NOMO-1 (cell line): ENCODE results near the gene WDR7.
A peak's percentile ranks its signal among the peaks of the same experiment; 100 is the strongest.

Experiments
- DNase-seq, 2 experiments: peaks; one replicate each; lab custom pipeline; 2025; ENCODE audit not compliant: unreplicated experiment in 2 of 2; lab: John Stamatoyannopoulos, UW

Gene WDR7

DNA sequence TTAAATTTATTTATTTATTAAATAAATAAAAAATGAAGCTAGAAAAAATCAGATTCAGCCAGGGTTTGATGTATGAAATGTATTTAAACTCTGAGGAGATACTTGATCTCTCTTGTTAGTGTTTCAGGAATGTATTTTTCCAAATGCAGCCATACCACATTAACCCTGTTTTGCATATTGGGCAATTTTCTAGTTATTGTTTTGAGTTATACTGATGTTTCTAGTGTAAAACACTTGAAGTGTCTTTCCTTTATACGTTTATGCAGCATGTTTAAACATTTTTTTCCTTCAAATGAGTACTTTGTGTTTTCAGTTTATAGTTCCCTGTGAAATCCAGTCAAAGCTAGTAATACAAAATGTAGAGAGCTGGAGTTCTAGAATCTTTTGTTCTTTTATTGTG lies 69.9 kb downstream of the WDR7 start:
- DNase-seq, result no peak

DNA sequence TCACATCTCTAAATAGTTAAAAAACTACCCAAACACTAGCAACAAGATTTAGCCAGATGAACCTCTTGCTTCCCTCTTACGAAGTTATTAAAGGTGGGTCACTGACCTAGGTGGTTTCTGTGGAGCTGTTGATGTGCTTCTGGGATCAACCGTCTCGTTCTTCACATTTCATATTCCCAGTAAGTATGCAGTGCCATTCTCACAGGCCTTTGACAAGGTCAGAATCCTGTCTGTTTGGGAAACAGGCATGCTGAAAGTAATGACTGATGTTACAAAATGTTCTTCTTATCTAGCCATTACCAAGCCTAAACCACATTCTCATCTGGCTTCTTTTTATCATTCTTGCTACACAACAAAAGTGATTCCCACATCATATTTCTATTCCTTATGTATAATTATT lies 70.3 kb downstream of the WDR7 start:
- DNase-seq, result no peak

DNA sequence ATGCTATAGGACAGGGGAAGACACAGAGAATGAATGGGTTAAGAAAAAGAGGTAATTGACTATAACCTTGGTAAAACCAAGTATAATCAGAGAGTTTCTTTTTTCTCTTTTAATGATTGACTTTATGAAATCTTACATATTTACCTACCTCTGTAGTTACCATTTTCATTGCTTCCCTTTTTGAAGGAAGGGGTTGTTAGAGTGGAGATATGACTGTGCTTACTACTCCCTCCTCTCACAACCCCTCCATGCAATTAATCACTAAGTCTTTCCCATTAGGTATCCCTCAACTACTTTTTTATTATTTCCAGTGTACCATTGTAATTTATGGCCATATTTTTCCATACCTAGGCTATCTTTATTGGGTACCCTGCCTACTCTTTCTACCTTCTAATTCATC lies 71.4 kb downstream of the WDR7 start:
- DNase-seq, result no peak

DNA sequence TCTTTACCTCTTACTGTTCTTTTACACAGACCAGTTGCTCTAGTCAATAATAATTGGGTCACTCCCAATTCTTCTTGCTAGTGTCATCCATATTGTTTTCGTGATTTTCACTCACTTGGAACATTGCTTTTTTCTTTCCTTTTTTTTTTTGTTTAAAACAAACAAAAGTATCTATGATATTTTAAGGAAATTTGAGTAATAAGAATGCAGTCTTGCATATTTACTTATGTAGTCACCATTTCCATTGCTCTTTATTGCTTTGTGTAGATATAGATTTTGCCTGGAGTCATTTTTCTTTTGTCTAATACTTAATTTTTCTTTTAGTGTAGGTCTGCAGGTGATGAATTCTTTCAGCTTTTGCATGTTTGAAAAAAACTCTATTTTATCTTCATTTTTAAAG lies 71.9 kb downstream of the WDR7 start:
- no peak for DNase-seq

DNA sequence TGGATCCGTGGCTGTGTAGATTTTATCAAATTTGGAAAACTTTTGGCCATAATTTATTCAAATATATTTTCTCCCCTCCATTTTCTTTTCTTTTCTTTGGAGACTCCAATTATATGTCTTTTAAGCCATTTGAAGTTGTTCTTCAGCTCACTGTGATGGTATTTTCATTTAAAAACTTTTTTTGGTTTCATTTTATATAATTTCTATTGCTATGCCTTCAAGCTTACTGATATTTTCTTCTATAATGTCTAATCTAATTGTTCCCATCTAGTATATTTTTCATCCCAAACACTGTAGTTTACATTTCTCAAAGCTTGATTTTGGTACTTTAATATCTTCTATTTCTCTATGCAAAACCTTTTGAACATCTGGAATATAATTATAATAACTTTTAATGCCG lies 72.5 kb downstream of the WDR7 start:
- no peak for DNase-seq

DNA sequence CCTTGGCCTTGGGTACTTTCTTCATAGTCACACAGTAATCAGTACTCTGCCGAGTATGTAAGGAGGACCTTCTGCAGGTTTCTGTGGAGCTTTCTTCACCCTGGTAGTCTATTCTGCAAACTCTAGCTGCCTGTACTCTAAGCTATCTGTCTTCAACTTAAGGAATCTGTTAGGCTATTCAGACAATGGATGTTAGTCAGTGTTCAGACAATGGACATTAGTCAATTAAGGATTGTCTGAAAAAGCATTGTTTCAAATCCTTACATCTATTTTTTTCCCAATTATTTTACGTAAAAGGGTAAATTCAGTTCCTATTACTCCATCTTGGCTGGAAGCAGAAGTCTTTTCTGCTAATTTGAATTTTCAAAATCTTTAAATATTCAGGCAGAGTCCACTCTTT lies 75.7 kb downstream of the WDR7 start:
- DNase-seq, result no peak

DNA sequence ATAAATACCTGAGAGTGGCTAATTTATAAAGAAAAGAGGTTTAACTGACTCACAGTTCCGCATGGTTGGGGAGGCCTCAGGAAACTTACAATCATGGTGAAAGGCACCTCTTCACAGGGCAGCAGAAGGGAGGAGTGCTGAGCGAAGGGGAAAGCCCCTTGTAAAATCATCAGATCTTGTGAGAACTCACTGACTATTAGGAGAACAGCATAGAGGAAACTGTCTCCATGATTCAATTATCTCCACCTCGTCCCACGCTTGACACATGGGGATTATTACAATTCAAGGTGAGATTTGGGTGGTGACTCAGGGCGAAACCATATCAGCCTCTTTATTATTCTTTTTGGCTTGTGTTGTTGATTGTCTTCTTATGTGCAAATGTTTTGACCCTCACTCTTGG lies 76.2 kb downstream of the WDR7 start:
- DNase-seq, result no peak

DNA sequence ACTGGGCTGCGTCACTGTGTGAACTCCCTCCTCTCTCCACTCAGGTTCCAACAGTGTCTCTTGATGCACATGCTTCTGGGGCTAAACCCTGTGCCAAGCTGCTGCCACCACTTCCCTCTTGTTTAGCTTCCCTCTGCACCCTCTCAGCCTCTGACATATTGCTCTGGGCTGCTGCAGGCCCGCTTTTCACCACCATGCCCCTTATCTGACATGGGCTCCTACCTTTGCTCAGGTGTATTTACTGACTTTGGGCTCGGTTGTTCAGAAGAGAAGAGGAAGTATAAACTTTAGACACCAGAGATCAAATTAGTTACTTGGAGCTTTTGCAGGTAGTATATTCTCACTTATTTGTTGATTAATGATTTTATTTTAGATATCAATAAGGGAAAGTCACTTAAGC lies 77.6 kb downstream of the WDR7 start:
- no peak for DNase-seq

DNA sequence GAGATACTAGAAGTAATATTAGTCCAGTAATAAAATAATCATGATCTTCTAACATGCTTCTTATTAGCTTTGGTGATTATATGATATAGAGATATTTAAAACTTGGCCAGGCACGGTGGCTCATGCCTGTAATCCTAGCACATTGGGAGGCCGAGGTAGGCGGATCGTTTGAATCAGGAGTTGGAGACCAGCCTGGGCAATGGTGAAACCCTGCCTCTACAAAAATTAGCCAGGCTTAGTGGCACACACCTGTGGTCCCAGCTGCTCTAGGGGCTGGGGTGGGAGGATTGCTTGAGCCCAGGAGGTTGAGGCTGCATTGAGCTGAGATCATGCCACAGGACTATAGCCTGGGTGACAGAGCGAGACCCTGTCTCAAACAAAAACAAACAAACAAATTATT lies 87.0 kb downstream of the WDR7 start:
- no peak for DNase-seq

DNA sequence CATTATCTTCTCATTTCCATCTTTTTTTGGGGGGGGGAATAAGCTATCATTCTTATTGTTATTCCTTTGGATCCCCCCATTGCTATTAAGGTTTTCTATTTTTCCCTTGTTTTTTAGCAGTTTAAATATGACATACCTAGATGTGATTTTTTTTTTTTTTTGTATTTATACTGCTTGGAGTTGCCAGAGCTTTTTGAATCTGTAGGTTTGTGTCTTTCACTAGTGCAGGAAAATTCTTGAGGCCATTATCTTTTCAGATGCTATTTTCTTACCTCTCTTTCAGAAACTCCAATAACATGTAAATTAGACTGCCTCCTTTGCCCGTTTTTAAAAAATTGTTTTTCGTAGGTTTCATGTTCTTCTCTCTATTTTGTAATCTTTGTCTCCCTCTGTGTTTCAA lies 88.6 kb downstream of the WDR7 start:
- DNase-seq, result no peak

DNA sequence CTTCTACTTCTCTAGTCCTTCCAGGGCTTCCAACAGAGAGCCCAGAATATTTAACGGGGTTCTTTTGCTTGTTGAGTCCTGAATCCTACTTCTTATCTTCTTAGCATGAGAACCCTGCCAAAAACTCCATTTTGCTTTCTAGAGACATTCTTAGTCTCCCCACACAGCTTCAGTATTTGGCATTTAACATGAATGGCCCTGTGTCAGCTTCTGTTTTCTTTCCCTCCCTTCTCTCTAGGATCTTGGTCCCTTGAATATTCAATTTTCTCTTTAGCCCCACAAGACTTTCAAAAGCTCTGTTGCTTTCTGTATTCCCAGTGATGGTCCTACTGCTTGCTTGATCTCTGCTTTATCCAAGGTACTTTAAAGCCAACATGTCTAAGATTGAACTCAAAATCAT lies 89.5 kb downstream of the WDR7 start:
- DNase-seq, result no peak

DNA sequence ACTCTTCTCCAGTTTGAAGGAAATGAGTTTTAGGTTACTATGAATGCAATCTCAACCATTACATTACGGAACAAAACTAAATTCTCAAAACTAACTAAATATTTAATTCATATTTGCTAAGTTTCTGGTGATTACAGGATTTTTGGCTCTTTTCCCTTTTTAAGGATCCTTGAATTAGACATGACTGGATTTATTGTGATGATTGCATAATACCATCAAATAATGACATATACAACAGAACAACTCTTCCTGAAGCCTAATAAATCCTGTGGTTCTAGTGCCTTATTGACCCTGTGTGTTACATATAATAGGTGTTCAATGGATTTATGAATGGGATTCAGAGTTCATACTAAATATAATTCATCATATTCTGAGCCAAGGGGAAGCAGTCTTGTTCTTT lies 90.5 kb downstream of the WDR7 start:
- DNase-seq, result no peak

DNA sequence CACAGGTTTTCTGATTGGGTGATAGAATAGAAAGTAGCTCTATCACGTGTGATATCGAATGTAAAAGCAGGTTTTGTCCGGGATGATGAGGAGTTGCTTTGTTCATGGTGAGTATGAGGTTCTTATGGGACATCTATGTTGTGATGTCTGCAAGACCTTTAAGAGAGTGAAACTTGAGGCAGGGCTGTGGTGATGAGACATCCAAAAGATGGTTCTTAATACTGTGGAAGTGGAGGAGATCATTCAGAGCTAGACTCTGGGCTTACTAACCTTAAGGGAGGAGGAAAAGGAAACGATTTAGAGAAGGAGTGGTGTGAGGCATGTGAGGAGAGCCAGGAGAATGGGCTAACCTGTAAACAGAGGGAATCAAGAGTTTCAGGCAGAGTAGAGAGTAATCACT lies 92.0 kb downstream of the WDR7 start:
- no peak for DNase-seq

DNA sequence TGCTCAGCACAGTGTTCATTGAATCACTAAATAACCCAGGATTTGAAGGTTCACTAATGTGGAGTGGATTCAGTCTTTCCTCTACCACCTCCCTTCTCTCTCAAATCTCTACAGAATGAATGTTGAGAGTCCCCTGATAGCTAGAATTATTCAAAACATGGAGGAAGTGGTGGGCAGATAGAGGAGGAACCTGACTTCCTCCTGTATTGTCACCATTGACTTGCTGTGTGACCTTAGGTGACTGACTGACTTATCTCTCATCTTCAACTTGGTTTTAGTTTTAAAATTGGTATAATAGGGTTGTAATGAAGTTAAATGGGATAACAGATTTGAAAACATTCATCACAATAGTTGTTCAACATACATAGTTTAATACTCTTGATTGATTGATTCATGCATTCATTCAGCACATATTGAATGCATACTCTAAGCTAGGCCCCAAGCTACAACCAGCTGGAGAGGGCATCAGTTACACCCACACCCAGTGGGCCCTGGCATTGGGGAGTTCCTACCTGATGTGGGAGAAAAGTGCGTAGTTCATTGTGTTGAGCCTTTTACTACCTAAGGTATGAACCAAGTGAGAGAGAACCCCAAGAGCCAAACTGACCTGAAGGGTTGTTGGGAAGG lies 96.0 kb downstream of the WDR7 start:
- DNase-seq, result no peak

DNA sequence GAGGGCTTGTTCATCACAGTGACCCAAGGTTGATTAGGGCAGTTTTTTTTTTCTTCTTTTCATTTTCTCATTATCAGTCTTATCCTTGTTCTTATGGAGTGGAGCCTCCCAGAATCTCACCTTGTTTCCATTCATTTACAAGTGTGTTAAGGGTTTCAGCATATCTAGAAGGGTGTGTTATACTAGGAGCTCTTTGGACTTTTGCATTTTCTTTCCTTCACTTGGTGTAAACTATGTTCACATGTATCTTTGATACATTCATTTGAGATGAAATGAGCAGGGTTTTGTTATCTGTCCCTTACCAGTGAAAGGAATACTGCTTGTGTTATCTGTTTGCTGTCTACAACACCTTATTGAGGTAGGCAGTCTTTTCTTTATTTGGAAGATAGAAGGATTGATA lies 96.7 kb downstream of the WDR7 start:
- no peak for DNase-seq

DNA sequence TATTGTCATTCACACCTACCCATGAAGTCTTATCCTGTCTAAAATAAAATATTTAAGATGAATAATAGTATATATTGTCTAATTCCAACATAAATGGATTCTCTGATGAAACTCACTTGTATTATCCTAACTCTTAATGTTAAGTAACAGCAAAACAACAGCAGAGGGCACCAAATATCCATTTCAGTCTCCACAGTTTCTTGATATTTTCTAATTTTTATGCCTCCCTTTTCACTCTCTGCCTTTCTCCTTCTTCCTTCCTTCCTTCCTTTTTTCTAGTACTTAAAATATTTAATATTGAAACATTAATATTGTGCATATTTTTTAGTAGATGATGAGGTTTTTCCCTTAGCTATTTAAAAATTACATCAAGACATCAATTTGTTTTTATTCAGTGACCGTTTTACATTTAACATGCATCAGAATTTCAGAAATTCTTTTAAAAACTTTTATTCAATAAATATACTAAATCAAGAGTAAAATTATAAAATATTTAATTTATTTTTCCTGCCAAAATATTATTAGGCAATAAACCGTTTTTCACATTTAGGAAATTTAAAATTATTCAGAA lies 97.6 kb downstream of the WDR7 start:
- peak; percentile 7 to 52 for DNase-seq

DNA sequence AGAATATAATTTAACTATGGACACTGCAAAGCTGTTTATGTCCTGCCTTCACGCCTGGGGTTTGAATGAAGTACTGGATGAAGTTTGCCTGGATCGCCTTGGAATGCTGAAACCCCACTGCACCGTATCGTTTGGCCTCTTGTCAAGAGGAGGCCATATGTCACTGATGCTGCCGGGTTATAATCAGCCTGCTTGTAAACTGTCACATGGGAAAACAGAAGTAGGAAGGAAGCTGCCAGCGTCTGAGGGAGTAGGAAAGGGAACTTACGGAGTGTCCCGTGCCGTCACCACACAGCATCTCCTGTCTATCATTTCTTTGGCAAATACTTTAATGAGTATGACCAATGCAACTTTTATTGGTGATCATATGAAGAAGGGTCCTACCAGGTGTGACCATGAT lies 105.8 kb downstream of the WDR7 start:
- peak; percentile 8 to 20 for DNase-seq

DNA sequence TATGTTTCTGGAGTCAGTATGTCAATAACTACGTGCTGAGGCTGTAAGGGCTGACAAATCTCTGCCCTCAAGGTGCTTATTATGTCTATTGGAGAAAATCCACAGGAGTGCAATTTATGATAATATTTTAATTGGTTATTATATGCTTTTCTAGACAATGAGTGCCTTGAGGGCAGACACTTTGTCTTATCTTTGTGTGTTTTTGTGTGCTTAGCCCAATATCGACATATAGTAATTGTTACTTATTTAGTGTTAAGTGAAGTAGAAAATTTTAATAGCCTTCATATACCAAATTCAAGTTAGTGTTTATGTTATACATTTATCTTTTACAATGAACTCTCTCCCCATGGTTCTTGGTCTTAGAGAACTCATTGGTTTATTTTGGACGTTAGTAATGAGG lies 118.9 kb downstream of the WDR7 start:
- no peak for DNase-seq

DNA sequence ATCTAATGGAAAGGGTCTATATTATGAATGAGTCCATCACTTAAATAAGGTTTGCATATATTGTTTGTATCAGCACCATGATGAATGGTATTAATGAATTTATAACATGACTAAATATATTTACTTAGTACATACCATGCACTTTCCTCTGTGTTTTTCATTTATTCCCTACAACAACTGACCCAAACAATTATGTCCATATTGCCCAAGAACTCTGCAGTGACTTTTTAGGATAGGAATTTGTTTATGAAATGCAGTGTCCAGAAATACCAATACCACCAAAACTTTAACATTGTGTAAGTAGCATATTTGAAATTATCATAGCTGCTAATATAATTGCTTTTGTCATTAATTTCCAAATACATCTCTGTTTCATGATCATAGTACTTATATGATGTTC lies 119.7 kb downstream of the WDR7 start:
- DNase-seq, result no peak

DNA sequence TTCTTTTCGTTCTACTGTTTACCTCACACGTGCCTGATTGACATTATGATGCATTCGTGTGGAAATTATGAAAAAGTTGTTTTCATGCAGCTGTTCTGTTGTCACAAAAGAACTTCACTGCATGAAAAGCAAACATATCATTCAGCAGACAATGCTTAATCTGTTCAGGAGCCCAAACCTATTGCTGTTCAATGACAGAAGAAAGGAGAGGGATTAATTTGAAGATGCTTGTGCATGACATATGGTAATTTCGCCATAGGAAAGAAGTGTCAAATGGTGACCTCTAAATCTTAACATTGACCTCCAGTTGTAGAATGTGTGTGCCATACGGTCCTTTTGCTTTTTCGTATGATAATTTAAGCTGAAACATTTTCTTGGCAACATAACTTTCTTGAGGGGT lies 124.5 kb downstream of the WDR7 start:
- no peak for DNase-seq

DNA sequence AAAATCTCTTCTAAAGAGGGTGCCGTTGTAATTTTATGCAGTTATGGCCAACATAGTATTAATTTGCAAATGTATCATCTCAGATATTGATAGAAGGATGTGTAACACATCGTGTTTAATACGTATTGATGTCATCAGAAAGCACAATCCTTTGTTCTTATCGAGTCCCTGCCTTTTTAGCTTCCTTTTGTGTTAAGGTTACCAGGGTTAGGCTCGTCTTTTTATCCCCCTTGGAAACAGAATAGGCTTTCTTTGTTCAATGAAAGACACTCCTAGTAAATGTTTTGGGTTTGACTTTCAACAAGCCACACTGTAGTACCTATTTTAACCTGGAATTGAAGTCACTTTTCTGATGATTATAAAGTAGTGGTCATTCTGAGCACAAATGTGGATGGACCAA lies 136.2 kb downstream of the WDR7 start:
- no peak for DNase-seq

DNA sequence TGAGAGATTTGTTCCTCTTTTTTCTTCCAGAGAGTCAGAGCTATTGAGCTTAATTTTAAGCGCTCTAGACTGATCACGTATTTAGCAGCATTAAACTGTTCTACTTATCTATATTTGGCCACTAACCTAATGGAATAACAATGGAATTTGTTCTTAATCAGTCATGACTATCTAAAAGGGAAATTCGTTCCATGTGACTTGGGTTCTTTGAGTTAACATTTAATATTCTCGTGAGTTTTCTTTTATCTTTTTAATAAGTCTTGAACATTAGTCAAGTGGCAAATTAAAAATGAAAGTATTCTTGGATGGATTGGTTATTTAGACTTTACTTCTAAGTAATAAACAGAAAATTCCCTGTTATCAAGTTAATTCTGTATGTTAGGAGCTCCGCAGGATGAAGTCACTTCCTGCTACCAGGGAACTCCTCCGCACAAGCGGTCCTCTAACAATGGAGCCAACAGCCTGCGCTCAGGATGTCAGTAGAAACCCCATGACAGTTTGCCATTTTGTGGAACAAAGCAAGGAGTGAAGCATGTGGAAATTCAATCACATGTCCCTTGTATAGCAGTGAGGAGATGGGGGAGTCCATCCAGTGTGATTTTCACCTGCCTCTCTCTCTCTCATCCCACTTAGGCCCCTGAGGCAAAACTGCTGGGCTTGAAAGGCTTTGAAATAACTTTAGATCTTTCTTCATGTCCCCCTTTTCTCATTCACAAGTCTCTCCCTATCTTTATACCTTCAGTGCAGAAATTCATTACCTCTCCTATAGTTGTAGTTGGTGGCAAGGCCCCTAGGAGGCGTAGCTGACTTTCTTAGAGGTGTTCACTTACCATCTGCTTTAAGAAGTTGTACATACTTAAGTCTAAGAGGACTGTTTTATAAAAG lies 138.1 kb downstream of the WDR7 start:
- peak; percentile 28 to 71 for DNase-seq
